ENCODE data around the gene CELA3A.

The CELA3A gene

GRCh38 chr1:22001409-22001808 lies at the start of gene CELA3A:
TSS of gene CELA3A (plus strand) at chr1:22001657. CDS start at chr1:22001675, 18 bp downstream.
- Histone ChIP-seq H2AFZ (ENCODE audit: low read length) (no peak within 1 kb of the TSS), H3K27me3 (replicated peaks; ENCODE audit: insufficient read depth, low read length) (no peaks in the 10 kb centered on the region), H3K27ac (ENCODE audit: low read length) (no peak within 1 kb of the TSS), H3K9me2 (replicated peaks; ENCODE audit: insufficient read depth, low read length) (no peaks in the 10 kb centered on the region), H3K4me2 (ENCODE audit: low read depth, low read length) (no peak within 1 kb of the TSS), H3K4me3 (ENCODE audit: low read length) (no peak within 1 kb of the TSS), H4K20me1 (ENCODE audit: insufficient read depth, low read length) (no peaks in the 10 kb centered on the region), H3F3A (ENCODE audit: insufficient read depth, low read length) (no peaks in the 10 kb centered on the region), H3K9me3 (replicated peaks; ENCODE audit: insufficient read depth, low read length) (no peaks in the 10 kb centered on the region), H3K9ac (ENCODE audit: low read length) (no peak within 1 kb of the TSS), H3K36me3 (replicated peaks; ENCODE audit: insufficient read depth, low read length) (no peaks in the 10 kb centered on the region), H3K79me2 (ENCODE audit: low read length) (no peaks in the 10 kb centered on the region), H3K4me1 (ENCODE audit: low read length) (no peaks in the 10 kb centered on the region)
- TF ChIP-seq EZH2 (optimal IDR thresholded peaks at IDR 0.05; ENCODE audit: low read depth, low read length) (no peak), EZH2phosphoT487 (IDR thresholded peaks at IDR 0.05; ENCODE audit: low read length) (no peak), CTCF (IDR thresholded peaks at IDR 0.05; ENCODE audit: low read length) (no peak)
- DNase-seq: no peak

GRCh38 chr1:21952786-21953520 lies 48.5 kb upstream of the CELA3A start:
- no peak overlapping the region for H2AFZ ChIP-seq (ENCODE audit: low read length)
- H3K9me3 ChIP-seq (replicated peaks; ENCODE audit: insufficient read depth, low read length): no peaks in the 10 kb centered on the region
- TF ChIP-seq EZH2phosphoT487 (IDR thresholded peaks at IDR 0.05; ENCODE audit: low read length) (no peak), CTCF (IDR thresholded peaks at IDR 0.05; ENCODE audit: low read length) (no peak), EZH2 (optimal IDR thresholded peaks at IDR 0.05; ENCODE audit: low read depth, low read length) (no peak)
- peaks cover 3% of the 10 kb centered on the region; the same call in 1 of the 2 replicates for H3K27me3 ChIP-seq (replicated peaks; ENCODE audit: insufficient read depth, low read length)
- H3K4me2 ChIP-seq (ENCODE audit: low read depth, low read length): no peak overlapping the region
- no peak for DNase-seq
- no peaks in the 10 kb centered on the region for H3K9me2 ChIP-seq (replicated peaks; ENCODE audit: insufficient read depth, low read length)
- H3K9ac ChIP-seq (ENCODE audit: low read length): no peak overlapping the region
- H3K4me3 ChIP-seq (ENCODE audit: low read length): no peak overlapping the region
- no peaks in the 10 kb centered on the region for H3K36me3 ChIP-seq (replicated peaks; ENCODE audit: insufficient read depth, low read length)
- no peaks in the 10 kb centered on the region for H4K20me1 ChIP-seq (ENCODE audit: insufficient read depth, low read length)
- no peaks in the 10 kb centered on the region for H3K4me1 ChIP-seq (ENCODE audit: low read length)
- no peak overlapping the region for H3K27ac ChIP-seq (ENCODE audit: low read length)
- no peaks in the 10 kb centered on the region for H3F3A ChIP-seq (ENCODE audit: insufficient read depth, low read length)
- no peaks in the 10 kb centered on the region for H3K79me2 ChIP-seq (ENCODE audit: low read length)

GRCh38 chr1:21955058-21955457 lies 46.4 kb upstream of the CELA3A start:
- Histone ChIP-seq H3K4me3 (ENCODE audit: low read length) (no peak overlapping the region), H3K36me3 (replicated peaks; ENCODE audit: insufficient read depth, low read length) (no peaks in the 10 kb centered on the region), H4K20me1 (ENCODE audit: insufficient read depth, low read length) (no peaks in the 10 kb centered on the region), H3F3A (ENCODE audit: insufficient read depth, low read length) (no peaks in the 10 kb centered on the region), H3K27me3 (replicated peaks; ENCODE audit: insufficient read depth, low read length) (peaks cover 3% of the 10 kb centered on the region; the same call in 1 of the 2 replicates), H3K79me2 (ENCODE audit: low read length) (no peaks in the 10 kb centered on the region), H2AFZ (ENCODE audit: low read length) (no peak overlapping the region), H3K4me1 (ENCODE audit: low read length) (no peaks in the 10 kb centered on the region), H3K27ac (ENCODE audit: low read length) (no peak overlapping the region), H3K9me2 (replicated peaks; ENCODE audit: insufficient read depth, low read length) (no peaks in the 10 kb centered on the region), H3K9ac (ENCODE audit: low read length) (no peak overlapping the region), H3K9me3 (replicated peaks; ENCODE audit: insufficient read depth, low read length) (no peaks in the 10 kb centered on the region), H3K4me2 (ENCODE audit: low read depth, low read length) (no peak overlapping the region)
- TF ChIP-seq EZH2 (optimal IDR thresholded peaks at IDR 0.05; ENCODE audit: low read depth, low read length) (no peak), CTCF (IDR thresholded peaks at IDR 0.05; ENCODE audit: low read length) (no peak), EZH2phosphoT487 (IDR thresholded peaks at IDR 0.05; ENCODE audit: low read length) (no peak)
- DNase-seq: no peak

All from MM.1S (cell line).